ENCODE measurements around the gene PLVAP.
A peak's percentile ranks its signal among the peaks of the same experiment; 100 is the strongest.

PLVAP gene

DNA sequence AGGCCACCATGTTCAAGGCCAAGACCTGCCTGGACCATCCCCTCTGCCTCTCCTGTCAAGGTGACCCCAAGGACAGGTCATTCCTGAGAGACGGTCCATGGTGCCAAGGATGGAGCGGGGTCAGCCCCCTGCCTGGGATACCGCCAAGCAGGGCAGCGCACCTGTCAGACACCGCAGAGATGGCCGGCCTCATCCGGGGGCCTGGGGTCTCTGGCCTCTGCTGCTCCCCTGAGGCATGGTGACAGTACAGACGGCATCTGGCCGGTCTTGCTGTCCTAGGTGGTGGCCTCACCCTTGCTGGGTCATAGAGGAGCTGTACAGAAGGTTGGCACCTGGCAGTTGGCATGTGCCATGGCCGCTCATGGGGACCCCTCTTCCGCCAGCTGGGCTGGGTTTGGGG lies 56.7 kb downstream of the PLVAP start:
- DNase-seq, result no peak

DNA sequence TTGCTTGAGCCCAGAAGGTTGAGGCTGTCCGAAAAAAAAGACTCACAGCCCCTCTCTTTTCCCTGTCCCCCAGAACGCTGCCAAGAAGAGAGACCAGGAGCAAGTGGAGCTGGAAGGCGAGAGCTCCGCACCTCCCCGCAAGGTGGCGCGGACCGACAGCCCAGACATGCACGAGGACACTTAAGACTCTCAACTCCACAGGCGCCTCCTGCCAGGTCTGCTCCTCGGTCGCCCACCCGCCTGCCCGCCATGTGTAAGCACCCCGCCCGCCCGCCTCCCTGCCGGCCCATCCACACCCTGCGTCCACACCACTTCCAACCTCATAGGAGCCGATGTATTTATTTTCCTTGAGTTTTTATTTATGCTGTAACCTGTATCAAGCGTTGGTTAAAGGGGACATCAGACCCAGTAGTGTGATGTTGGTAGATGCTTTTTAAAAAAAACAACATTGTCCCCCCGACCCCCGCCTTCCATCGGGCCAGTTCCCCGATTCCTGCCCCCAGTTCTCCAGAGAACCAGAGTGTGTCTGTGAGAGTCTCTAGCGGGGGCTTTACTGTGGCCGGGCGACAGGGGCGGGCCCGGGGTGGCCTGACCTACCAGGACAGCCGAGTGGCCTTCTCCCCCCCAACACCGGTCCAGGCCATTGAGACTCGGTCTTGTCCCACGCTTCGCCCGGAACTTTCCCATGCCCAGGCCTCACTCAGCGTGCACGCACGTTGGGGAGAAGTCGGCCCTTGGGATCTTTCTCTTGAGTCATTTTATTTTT lies 57.5 kb downstream of the PLVAP start:
- DNase-seq, result no peak

- no peak for DNase-seq
These were observed 58.2 kb downstream of the PLVAP start for GRCh38 chr19:17318966-17319365.

DNA sequence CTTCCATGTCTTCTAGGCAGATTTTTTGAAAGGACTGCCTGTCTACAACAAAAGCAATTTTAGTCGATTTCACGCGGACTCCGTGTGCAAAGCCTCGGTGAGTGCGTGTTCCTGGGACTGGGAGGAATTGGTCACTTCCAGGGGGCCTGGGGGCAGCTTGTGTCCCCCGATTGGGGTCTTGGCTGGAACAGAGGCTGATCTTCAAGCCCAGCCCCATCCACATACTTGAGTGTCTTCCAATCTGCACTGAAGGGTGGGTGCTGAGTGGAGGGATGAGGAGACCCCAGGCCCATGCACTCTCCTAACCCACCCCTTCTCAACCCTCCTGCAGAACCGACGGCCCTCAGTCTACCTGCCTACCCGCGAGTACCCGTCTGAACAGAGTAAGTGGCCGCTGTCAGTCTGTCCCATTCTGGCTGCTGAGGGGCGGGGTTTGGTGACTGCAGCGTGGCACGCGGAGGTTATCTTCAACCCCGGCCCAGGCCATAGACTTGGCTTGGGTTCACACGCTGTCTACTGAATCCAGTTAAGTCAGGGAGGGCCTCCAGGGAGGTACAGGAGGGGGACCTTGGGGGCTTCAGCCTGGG lies 63.0 kb downstream of the PLVAP start:
- no peak for DNase-seq

DNA sequence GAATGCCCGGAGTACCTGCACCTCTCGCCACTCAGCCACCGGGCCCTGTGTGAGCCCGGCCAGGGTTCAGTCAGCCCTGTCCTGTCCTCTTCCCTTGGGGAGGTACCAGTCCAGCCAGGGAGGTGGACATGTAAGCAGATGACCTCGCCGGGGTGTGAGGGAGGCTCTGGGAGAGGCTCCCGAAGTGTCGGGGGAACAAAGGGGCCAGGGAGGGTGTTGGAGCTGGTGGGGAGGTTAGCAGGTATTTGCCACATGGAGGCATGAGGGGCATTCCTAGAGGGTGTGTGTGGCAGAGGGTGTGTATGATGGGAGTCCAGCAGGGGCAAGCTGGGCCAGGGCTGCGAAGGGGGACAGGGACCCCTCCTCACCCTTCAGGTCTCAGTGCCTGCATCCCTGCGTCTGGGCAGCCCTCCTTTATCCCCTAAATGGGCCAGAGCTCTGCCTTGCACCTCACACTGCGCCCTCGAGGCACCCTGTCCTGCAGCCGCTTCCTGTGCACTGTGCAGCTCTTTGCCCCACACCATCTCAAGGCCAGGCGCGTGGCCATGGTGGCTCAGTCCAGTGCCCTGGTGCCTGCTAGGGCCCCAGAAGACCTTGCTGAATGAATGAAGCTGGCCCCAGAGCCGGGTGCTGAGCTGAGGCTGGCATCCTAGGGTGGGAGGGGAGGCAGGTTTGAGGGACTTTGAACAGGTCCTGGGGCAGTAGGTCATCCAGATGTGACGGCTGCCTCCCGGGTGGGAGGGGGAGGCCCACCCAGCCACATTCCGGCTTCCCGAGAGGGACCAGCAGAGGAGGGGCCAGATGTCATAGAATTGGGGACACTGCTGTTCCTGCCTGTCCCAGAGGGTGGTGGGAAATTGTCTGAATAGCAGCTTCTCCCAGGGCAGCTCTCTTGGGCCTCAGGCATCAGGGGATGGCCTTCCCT lies 64.7 kb downstream of the PLVAP start:
- DNase-seq, result no peak

- no peak for DNase-seq
These were observed 65.5 kb downstream of the PLVAP start for GRCh38 chr19:17311455-17312188.

GRCh38 chr19:17309965-17310461 lies 67.1 kb downstream of the PLVAP start:
- no peak for DNase-seq

GRCh38 chr19:17309198-17309964 lies 67.8 kb downstream of the PLVAP start, which contains the start of gene DDA1:
TSS of gene DDA1 (plus strand) at chr19:17309563. CDS start at chr19:17309655, 92 bp downstream.
- DNase-seq, result peak; percentile 100

- no peak for DNase-seq
These were observed 69.2 kb downstream of the PLVAP start for GRCh38 chr19:17307876-17308377.

GRCh38 chr19:17306285-17306714 lies 70.8 kb downstream of the PLVAP start:
- DNase-seq, result no peak

- peak; percentile 100 for DNase-seq
These were observed 71.4 kb downstream of the PLVAP start, which contains the start of gene MRPL34 for GRCh38 chr19:17305517-17306284. TSS of gene MRPL34 (plus strand) at chr19:17305872. CDS start at chr19:17305893, 21 bp downstream.

- DNase-seq, result no peak
These were observed 72.0 kb downstream of the PLVAP start for GRCh38 chr19:17305216-17305516.

DNA sequence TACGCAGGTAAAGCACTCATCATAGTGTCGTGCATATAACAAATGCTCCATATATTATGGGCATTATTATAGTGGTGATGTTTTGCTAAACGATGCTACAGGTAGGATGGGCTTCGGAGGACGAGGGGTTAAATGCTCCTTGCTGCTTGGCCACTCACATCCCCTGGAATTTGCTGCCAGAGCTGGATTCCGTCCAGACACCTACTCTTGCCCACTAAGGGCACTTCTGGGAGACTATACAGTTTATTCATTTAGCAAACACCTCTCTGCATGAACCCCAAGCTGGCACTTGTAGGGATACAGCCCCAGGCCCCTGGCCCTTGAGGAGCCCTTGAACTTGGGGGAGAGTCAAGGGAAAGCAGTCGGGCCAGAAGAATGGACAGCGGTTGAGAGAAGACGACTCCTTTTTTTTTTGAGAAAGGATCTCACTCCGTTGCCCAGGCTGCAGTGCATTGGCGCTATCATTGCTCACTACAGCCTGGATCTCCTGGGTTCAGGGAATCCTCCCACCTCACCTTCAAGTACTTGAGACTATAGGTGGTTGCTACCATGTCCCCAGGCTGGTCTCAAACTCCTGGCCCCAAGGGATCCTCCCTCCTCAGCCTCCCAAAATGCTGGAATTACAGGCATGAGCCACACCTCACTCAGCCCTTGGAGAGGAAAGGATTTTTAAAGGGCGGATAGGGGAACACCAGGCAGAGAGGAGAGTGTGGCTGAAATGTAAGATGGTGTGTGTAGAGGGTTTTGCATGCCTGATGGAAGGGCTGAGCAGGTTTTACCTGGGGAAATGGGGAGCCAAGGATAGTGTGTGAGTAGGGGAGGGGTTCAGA lies 72.5 kb downstream of the PLVAP start:
- no peak for DNase-seq

DNA sequence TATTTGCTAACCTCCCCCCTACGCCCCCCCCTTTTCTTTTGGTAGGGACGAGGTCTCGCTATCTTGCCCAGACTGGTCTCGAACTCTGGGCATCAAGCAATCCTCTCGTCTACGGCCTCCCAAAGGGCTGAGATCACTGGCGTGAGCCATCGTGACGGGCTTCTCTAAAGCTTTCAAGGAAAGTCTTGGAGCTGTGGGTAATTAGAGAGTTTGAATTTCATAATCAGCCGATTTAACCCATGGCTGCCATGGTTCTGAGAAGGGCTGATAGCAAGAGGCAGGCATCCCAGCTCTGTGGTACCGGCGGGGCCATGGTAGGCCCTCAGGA lies 73.2 kb downstream of the PLVAP start:
- no peak for DNase-seq

DNA sequence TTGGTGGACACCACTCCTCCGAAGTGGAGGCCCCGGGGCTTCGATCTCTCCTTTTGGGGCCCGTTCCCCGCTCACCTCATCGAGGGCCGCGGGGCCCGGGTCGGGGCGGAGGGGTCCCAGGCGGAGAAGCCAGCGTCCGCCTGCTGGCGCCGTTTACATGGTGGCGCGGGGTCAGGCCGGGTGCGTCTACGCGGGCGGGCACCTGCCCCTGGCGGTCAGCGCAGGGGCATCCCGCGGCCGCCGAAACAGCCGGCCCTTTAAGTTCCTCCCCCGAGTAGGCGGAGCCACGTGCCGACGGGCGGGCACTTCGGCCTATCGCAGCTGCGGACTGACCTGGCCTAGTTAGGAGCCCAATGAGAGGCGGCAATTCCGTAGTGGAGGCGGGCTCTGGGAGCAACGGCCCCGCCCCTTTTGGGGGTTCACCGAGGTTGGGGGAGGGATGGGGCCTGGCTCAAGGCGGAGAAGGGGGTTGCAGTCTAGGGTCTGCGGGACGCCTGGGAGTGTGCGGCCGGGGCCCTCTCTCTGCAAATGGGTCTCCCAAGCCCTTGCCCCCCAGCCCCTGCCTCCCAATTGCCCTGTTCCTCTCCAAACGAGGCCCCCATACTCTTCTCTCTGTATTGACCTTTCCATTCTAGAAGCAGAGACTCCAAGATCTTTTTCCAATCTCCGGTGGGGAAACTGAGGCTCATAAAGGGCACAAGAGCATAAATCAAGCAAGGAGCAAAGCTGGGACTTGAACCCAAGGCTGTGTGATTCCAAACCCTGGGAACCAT lies 73.8 kb downstream of the PLVAP start, which contains the start of gene ABHD8:
TSS of gene ABHD8 (minus strand) at position 259 of the 773 bp plus-strand sequence. CDS start 1,809 bp downstream, outside the sequence.
- DNase-seq, result peak; percentile 95

- peak; percentile 38 for DNase-seq
These were observed 74.6 kb downstream of the PLVAP start for GRCh38 chr19:17302391-17303166.
